Measurements from ENCODE around the gene SLC49A3.

- no peak for TF ChIP-seq CTCF (IDR thresholded peaks at IDR 0.05)
- no peak for TF ChIP-seq POLR2A (IDR thresholded peaks at IDR 0.05)
These were observed 54.9 kb downstream of the SLC49A3 start for GRCh38 chr4:633976-634598.
